Diencephalon (tissue), 1 donor: ENCODE results near the gene KRTCAP3. TPM values are rescaled to one million over a fixed set of nuclear protein-coding genes. Genes with fewer than 3 reads are reported as not detected.

ENCODE experiments used
- small RNA-seq: library from RNA; depleted of rRNA; stranded (forward); fragments of <200 nt; gene quantifications from one replicate; pipeline ENCODE3, GENCODE V24; 2014
- total RNA-seq: library from RNA; depleted of rRNA; stranded (reverse); fragments of >200 nt; gene quantifications from one replicate; pipeline ENCODE4 v1.2.3, GENCODE V29; 2014

KRTCAP3 gene
- 0.46 TPM for total RNA-seq

DNA sequence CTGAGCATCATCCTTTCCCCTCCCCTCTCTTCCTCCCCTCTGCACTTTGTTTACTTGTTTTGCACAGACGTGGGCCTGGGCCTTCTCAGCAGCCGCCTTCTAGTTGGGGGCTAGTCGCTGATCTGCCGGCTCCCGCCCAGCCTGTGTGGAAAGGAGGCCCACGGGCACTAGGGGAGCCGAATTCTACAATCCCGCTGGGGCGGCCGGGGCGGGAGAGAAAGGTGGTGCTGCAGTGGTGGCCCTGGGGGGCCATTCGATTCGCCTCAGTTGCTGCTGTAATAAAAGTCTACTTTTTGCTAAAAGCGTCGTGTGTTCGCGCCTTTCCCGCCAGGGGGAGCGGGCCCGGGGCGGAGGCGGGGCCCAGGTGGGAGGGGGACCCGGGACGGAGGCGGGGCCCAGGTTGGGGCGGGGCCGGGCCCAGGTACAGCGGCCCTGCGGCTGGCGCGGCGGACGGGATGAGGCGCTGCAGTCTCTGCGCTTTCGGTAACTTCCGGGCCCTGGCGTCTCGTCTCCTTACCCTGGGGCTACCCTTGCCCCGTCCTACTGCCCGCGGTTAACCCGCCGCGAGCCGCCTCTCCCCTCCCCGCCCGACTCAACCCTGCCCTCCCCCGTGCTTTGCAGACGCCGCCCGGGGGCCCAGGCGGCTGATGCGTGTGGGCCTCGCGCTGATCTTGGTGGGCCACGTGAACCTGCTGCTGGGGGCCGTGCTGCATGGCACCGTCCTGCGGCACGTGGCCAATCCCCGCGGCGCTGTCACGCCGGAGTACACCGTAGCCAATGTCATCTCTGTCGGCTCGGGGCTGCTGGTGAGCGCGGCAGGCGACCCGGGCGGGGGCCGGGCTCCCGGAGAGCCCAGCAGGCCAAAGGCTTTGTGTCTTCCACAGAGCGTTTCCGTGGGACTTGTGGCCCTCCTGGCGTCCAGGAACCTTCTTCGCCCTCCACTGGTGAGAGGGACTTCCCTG is at the start of gene KRTCAP3:
Gene KRTCAP3, plus strand, starts transcription at position 424 of the 962 bp plus-strand sequence. Its CDS starts 32 bp downstream, at position 456.

DNA sequence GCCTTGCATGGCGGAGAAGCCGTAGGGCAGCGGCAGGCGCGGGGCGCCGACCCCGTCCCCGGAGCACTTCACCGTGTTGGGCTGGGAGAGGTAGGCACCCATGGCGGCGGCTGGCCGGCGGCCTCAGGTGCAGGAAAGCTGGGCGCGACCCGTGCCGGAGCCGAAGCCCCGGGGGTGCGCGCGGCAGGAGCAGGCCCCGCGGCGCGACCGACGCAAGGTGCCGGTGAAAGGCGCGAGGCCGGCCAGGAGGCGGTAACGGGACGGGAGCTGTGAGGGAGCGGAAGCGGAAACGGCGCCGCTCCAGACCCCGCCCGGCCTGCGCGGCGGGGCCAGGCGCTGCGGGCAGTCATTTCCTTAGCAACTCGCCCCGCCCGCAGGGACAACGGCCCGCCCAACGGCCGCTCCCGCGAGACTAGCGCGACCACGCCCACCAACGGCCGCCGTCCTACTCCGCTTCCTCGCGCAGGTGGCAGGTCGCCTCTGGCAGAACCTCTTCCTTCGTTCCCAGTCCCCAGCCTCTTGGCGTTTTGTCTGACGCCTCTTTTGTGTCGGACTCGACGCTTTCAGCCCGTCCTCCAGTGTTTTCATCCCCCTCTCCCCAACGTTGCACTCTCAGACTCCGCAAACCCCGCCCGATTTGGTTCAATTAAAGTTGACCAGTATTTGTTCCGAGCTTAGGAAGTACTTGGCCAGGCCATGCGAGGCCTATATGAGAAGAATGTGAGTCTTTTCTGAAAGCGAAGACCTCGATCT is 32.7 kb upstream of the KRTCAP3 start, which contains the start of gene PPM1G:
Gene PPM1G, minus strand, starts transcription at position 271 of the 753 bp plus-strand sequence. Its CDS starts 169 bp downstream, at position 102.

GRCh38 chr2:27428213-27428977 is 13.8 kb upstream of the KRTCAP3 start, which contains the start of gene NRBP1:
TSS of gene NRBP1 (plus strand) at chr2:27428631. CDS start at chr2:27433274, 4,643 bp downstream.

DNA sequence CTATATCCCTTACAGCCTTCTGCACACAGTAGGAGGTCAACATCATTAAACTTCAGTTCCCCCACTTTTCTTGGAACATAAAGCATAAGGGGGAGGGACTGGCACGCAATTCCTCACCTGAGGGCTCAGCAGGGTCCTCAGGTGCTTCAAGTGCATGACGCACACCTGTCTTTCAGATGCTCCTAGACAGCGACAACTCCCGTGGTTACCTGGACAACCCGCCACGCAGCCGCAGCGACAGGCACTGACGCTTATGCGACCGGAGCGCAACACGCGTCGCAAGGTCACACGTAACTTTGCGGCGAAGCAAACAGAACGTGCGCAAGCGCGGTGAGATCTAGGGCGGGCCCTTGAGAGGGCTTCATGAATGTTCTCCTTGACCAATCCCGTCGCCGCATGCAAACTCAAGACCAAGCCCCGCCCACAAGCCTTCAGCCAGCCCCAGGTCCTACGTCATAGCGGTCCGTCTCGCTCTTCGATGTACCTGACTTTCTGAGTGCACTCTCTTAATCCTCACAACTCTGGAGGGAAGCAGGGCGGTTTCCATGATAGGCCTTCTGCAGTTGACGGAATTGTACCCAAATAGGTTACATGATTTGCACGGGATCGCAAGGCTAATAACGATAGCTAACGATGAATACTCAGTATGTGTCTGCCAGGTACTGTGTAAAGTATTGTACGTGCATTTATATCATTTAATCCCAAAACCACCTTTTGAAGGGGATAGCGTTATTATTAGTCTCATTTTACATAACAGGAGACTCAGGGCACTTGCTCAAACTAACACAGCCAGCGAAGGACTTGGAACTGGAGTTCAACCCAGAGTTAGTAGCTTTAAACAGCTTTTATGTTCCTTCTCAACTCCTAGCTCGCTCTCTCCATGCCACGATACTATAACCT is 47.6 kb downstream of the KRTCAP3 start, which contains the start of gene IFT172:
Gene IFT172, minus strand, starts transcription at position 246 of the 900 bp plus-strand sequence. Its CDS starts 90 bp downstream, at position 156.

Small RNAs within 50 kb of the gene (small RNA-seq; reads per million reads assigned to genes)
- gene RNU6-986P = not detected

Other genes starting within 250 kb of the KRTCAP3 start
- gene ATRAID, start 230.3 kb upstream of the KRTCAP3 start, total RNA-seq = 57.7 TPM
- 27.7 TPM for gene SLC5A6, start 230.1 kb upstream of the KRTCAP3 start, total RNA-seq
- 27.2 TPM for gene CAD, start 225.0 kb upstream of the KRTCAP3 start, total RNA-seq
- gene SLC30A3, start 179.3 kb upstream of the KRTCAP3 start, total RNA-seq = 2.1 TPM
- 0.23 TPM for gene DNAJC5G, start 166.9 kb upstream of the KRTCAP3 start, total RNA-seq
- gene TRIM54, start 160.0 kb upstream of the KRTCAP3 start, total RNA-seq = not detected
- gene UCN, start 133.9 kb upstream of the KRTCAP3 start, total RNA-seq = 0.92 TPM
- gene MPV17, start 119.3 kb upstream of the KRTCAP3 start, total RNA-seq = 45.7 TPM
- 32.3 TPM for gene GTF3C2, start 85.6 kb upstream of the KRTCAP3 start, total RNA-seq
- gene EIF2B4, start 72.0 kb upstream of the KRTCAP3 start, total RNA-seq = 23.8 TPM
- 66.0 TPM for gene SNX17, start 71.8 kb upstream of the KRTCAP3 start, total RNA-seq
- gene ZNF513, start 61.6 kb upstream of the KRTCAP3 start, total RNA-seq = 14.1 TPM
- gene PPM1G, start 32.8 kb upstream of the KRTCAP3 start, total RNA-seq = 67.1 TPM
- gene NRBP1, start 13.8 kb upstream of the KRTCAP3 start, total RNA-seq = 78.2 TPM
- gene IFT172, start 47.4 kb downstream of the KRTCAP3 start, total RNA-seq = 42.0 TPM
- gene FNDC4, start 52.8 kb downstream of the KRTCAP3 start, total RNA-seq = 52.8 TPM
- 0.69 TPM for gene GCKR, start 54.5 kb downstream of the KRTCAP3 start, total RNA-seq
- gene ZNF512, start 140.7 kb downstream of the KRTCAP3 start, total RNA-seq = 56.7 TPM
- 6.7 TPM for gene CCDC121, start 186.6 kb downstream of the KRTCAP3 start, total RNA-seq
- 36.0 TPM for gene GPN1, start 186.7 kb downstream of the KRTCAP3 start, total RNA-seq
- 34.6 TPM for gene SUPT7L, start 221.2 kb downstream of the KRTCAP3 start, total RNA-seq
- gene SLC4A1AP, start 221.5 kb downstream of the KRTCAP3 start, total RNA-seq = 29.5 TPM